Medulla oblongata (tissue), 1 donor: ENCODE data around the gene NRG4.
"Not testable (repeated sequence)": the region's sequence is repeated elsewhere in the genome, so short reads cannot be mapped to it uniquely, and the experiment has no call there.

Experiments
- DNase-seq: peaks from one replicate; pipeline ENCODE4 v3.0.0-alpha.2; 2015; ENCODE audit errors: extremely low spot score

NRG4 gene

GRCh38 chr15:75927601-75928000, 84.6 kb downstream of the NRG4 start:
- DNase-seq = no peak

GRCh38 chr15:75926931-75927330, 85.3 kb downstream of the NRG4 start:
- no peak for DNase-seq

GRCh38 chr15:75925440-75925839, 86.8 kb downstream of the NRG4 start:
- DNase-seq = no peak

- DNase-seq = no peak
These were observed 87.6 kb downstream of the NRG4 start for GRCh38 chr15:75924576-75924975.

- no peak for DNase-seq
These were observed 88.5 kb downstream of the NRG4 start for GRCh38 chr15:75923756-75924155.

- DNase-seq = no peak
These were observed 90.2 kb downstream of the NRG4 start for GRCh38 chr15:75921732-75922703.

- DNase-seq = no peak
These were observed 92.1 kb downstream of the NRG4 start for GRCh38 chr15:75920079-75920478.

GRCh38 chr15:75918135-75918534, 94.1 kb downstream of the NRG4 start:
- DNase-seq = no peak

- DNase-seq = no peak
These were observed 95.2 kb downstream of the NRG4 start for GRCh38 chr15:75916978-75917377.

GRCh38 chr15:75910355-75910754, 101.9 kb downstream of the NRG4 start:
- not testable (repeated sequence) for DNase-seq

- no peak for DNase-seq
These were observed 107.0 kb downstream of the NRG4 start for GRCh38 chr15:75905231-75905630.

- peak; percentile 90 for DNase-seq
These were observed 108.6 kb downstream of the NRG4 start, which contains the start of gene FBXO22 for GRCh38 chr15:75903331-75904239. TSS of gene FBXO22 (plus strand) at chr15:75903878. CDS start at chr15:75903964, 86 bp downstream.

GRCh38 chr15:75902129-75902557, 110.1 kb downstream of the NRG4 start:
- no peak for DNase-seq

GRCh38 chr15:75900577-75900976, 111.6 kb downstream of the NRG4 start:
- no peak for DNase-seq

- DNase-seq = no peak
These were observed 116.5 kb downstream of the NRG4 start for GRCh38 chr15:75895731-75896130.

- DNase-seq = no peak
These were observed 120.3 kb downstream of the NRG4 start for GRCh38 chr15:75891895-75892294.
